ENCODE data around the gene DNAJC8. TPM values are rescaled to one million over a fixed set of nuclear protein-coding genes. Genes with fewer than 3 reads are reported as not detected.
A peak's percentile ranks its signal among the peaks of the same experiment; 100 is the strongest.

DNAJC8 gene
- total and polyA plus RNA-seq, 10 of the 15 experiments (the other 5 are each of a cell fraction or from before 2014, with no cell fraction given), result 91.2 to 296 (median 152) TPM

DNA sequence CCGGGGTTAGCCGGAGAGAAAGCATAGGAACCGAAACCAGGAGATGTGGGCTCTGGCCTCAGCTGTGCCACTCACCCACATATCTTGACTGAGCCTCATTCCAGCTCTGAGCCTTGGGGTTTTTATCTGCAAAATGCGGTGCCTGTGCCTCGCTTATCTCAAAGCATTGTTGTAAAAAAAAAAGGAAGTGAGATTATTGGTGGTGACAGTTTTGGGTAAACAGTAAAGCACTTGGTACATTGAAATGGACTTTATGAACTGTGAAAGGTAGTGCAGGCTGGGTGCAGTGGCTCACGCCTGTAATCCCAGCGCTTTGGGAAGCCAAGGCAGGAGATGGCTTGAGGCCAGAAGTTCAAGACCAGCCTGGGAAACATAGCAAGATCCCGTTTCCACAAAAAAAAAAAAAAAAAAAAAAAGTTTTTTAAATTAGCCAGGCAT is 60.1 kb downstream of the DNAJC8 start:
- ChIA-PET CTCF (interaction anchor here (0.8 to 4.4 kb wide), 9 partner anchors 11 to 82 kb away, joined by 3 to 57 read pairs (median 8); no protein-coding TSS in a partner anchor), RAD21 (ENCODE audit: unreplicated experiment) (interaction anchor here (0.9 to 9.6 kb wide), 14 partner anchors 9 to 116 kb away, joined by 3 to 139 read pairs (median 5); partner anchors contain the start of gene EYA3), SMC1A (ENCODE audit: uncharacterized antibody, unreplicated experiment) (interaction anchor here (0.7 to 7.6 kb wide), 14 partner anchors 12 to 89 kb away, joined by 3 to 101 read pairs (median 6); partner anchors contain the start of gene EYA3), POLR2A (interaction anchor here (0.7 to 7.3 kb wide), 14 partner anchors 10 to 545 kb away, joined by 3 to 64 read pairs (median 6); no protein-coding TSS in a partner anchor)
- Histone ChIP-seq H3K4me1 (ENCODE audit: control insufficient read depth, insufficient read depth, low read length) (peaks cover 82% of the 10 kb centered on the region), H3K4me2 (ENCODE audit: control insufficient read depth, insufficient read depth) (peak overlapping the region; percentile 53), H4K20me1 (ENCODE audit: control insufficient read depth, insufficient read depth) (no peaks in the 10 kb centered on the region), H3K79me2 (ENCODE audit: control insufficient read depth, insufficient read depth, low read length) (peaks cover 11% of the 10 kb centered on the region), H3K27me3 (replicated peaks in 1 of 2; ENCODE audit: control insufficient read depth in 2 of 2, insufficient read depth in 2 of 2, low read length in 1 of 2) (no peaks in the 10 kb centered on the region), H2AFZ (ENCODE audit: control insufficient read depth, low read depth, low read length) (no peak overlapping the region), H3K9ac (ENCODE audit: control insufficient read depth, insufficient read depth, low read length) (peak overlapping the region; percentile 3; the same call in 1 of the 2 replicates), H3K4me3 (0 out of 2 replicates have a peak overlapping the region, but pooled peaks have one; percentile 30), H3K27ac (ENCODE audit: control insufficient read depth, insufficient read depth) (peak overlapping the region; percentile 69), H3K36me3 (ENCODE audit: control insufficient read depth in 2 of 2, insufficient read depth in 2 of 2, low read length in 1 of 2) (peaks cover 0 to 3% of the 10 kb centered on the region in 2 experiments; a peak in 1 of 4 replicates), H3K9me3 (replicated peaks; ENCODE audit: control insufficient read depth, insufficient read depth, low read length) (no peaks in the 10 kb centered on the region)
- intact Hi-C loops (cut with micrococcal nuclease; ENCODE audit: unreplicated experiment) (loop anchor here (1.0 to 10.0 kb wide), 6 partner anchors 27 to 308 kb away; no protein-coding TSS in a partner anchor), in situ Hi-C loops (cut with MboI) (no loop called here)
- DNase-seq (ENCODE audit: low read depth, low spot score), result peak; percentile 98
- WGBS (ENCODE audit: insufficient coverage, insufficient replicate concordance, low lambda C conversion rate, missing lambda C conversion rate), result 0% methylated on average over 7 of the region's 8 CpGs
- BruUV-seq (replicated peaks), result TSS peak; percentile 29
- peak; percentile 81 for FAIRE-seq
- peak; percentile 59 for ATAC-seq
- TF ChIP-seq SPI1 (IDR thresholded peaks at IDR 0.05; ENCODE audit: borderline replicate concordance, insufficient read depth, low read depth, low read length), result peak; percentile 99
- peak; percentile 99; the same call in 1 of the 2 replicates for TF ChIP-seq MTA3 (IDR thresholded peaks at IDR 0.05; ENCODE audit: borderline replicate concordance, low read length)
- no peak for TF ChIP-seq PRDM15 (CRISPR knock-in tag; IDR thresholded peaks at IDR 0.05)
- TF ChIP-seq BCLAF1 (IDR thresholded peaks at IDR 0.05), result no peak
- no peak for TF ChIP-seq TARDBP (IDR thresholded peaks at IDR 0.05; ENCODE audit: borderline replicate concordance)
- no peak for TF ChIP-seq ZZZ3 (IDR thresholded peaks at IDR 0.05; ENCODE audit: control insufficient read depth, insufficient read length, low read depth)
- peak; percentile 96 for TF ChIP-seq DPF2 (IDR thresholded peaks at IDR 0.05)
- TF ChIP-seq, protein P1, sequence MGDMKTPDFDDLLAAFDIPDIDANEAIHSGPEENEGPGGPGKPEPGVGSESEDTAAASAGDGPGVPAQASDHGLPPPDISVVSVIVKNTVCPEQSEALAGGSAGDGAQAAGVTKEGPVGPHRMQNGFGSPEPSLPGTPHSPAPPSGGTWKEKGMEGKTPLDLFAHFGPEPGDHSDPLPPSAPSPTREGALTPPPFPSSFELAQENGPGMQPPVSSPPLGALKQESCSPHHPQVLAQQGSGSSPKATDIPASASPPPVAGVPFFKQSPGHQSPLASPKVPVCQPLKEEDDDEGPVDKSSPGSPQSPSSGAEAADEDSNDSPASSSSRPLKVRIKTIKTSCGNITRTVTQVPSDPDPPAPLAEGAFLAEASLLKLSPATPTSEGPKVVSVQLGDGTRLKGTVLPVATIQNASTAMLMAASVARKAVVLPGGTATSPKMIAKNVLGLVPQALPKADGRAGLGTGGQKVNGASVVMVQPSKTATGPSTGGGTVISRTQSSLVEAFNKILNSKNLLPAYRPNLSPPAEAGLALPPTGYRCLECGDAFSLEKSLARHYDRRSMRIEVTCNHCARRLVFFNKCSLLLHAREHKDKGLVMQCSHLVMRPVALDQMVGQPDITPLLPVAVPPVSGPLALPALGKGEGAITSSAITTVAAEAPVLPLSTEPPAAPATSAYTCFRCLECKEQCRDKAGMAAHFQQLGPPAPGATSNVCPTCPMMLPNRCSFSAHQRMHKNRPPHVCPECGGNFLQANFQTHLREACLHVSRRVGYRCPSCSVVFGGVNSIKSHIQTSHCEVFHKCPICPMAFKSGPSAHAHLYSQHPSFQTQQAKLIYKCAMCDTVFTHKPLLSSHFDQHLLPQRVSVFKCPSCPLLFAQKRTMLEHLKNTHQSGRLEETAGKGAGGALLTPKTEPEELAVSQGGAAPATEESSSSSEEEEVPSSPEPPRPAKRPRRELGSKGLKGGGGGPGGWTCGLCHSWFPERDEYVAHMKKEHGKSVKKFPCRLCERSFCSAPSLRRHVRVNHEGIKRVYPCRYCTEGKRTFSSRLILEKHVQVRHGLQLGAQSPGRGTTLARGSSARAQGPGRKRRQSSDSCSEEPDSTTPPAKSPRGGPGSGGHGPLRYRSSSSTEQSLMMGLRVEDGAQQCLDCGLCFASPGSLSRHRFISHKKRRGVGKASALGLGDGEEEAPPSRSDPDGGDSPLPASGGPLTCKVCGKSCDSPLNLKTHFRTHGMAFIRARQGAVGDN (IDR thresholded peaks at IDR 0.05), result peak; percentile 51; the same call in 1 of the 2 replicates
- peak; percentile 66 for TF ChIP-seq MXI1 (IDR thresholded peaks at IDR 0.05; ENCODE audit: low read depth, low read length)
- TF ChIP-seq CREB1 (IDR thresholded peaks at IDR 0.05; ENCODE audit: low read depth), result peak; percentile 67
- peak in 1 of 2 experiments; percentile 93; a peak in 2 of 4 replicates for TF ChIP-seq ETV6 (conservative IDR thresholded peaks at IDR 0.05 in 1 of 2, IDR thresholded peaks at IDR 0.05 in 1 of 2; ENCODE audit: borderline replicate concordance in 1 of 2, low read depth in 1 of 2)
- 0 out of 2 replicates have a peak, but pooled peaks have one; percentile 60 for TF ChIP-seq PML (IDR thresholded peaks at IDR 0.05; ENCODE audit: low read length)

Data from GM12878 (cell line).